Stimulated activated CD4-positive, alpha-beta T cell treated with anti-CD3 and anti-CD28 coated beads, Interleukin-15, amount 100 ng/mL, for 1 hour (primary cell): ENCODE measurements around the gene PMS2.
"Not testable (repeated sequence)": the region's sequence is repeated elsewhere in the genome, so short reads cannot be mapped to it uniquely, and the experiment has no call there.

Source experiments
- DNase-seq, 2 donors: peaks; one replicate each; pipeline ENCODE4 v3.0.0-alpha.2; 2020; ENCODE audit warnings: low read depth in 1 of 2, low spot score in 1 of 2

The PMS2 gene, protein sequence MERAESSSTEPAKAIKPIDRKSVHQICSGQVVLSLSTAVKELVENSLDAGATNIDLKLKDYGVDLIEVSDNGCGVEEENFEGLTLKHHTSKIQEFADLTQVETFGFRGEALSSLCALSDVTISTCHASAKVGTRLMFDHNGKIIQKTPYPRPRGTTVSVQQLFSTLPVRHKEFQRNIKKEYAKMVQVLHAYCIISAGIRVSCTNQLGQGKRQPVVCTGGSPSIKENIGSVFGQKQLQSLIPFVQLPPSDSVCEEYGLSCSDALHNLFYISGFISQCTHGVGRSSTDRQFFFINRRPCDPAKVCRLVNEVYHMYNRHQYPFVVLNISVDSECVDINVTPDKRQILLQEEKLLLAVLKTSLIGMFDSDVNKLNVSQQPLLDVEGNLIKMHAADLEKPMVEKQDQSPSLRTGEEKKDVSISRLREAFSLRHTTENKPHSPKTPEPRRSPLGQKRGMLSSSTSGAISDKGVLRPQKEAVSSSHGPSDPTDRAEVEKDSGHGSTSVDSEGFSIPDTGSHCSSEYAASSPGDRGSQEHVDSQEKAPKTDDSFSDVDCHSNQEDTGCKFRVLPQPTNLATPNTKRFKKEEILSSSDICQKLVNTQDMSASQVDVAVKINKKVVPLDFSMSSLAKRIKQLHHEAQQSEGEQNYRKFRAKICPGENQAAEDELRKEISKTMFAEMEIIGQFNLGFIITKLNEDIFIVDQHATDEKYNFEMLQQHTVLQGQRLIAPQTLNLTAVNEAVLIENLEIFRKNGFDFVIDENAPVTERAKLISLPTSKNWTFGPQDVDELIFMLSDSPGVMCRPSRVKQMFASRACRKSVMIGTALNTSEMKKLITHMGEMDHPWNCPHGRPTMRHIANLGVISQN

DNA sequence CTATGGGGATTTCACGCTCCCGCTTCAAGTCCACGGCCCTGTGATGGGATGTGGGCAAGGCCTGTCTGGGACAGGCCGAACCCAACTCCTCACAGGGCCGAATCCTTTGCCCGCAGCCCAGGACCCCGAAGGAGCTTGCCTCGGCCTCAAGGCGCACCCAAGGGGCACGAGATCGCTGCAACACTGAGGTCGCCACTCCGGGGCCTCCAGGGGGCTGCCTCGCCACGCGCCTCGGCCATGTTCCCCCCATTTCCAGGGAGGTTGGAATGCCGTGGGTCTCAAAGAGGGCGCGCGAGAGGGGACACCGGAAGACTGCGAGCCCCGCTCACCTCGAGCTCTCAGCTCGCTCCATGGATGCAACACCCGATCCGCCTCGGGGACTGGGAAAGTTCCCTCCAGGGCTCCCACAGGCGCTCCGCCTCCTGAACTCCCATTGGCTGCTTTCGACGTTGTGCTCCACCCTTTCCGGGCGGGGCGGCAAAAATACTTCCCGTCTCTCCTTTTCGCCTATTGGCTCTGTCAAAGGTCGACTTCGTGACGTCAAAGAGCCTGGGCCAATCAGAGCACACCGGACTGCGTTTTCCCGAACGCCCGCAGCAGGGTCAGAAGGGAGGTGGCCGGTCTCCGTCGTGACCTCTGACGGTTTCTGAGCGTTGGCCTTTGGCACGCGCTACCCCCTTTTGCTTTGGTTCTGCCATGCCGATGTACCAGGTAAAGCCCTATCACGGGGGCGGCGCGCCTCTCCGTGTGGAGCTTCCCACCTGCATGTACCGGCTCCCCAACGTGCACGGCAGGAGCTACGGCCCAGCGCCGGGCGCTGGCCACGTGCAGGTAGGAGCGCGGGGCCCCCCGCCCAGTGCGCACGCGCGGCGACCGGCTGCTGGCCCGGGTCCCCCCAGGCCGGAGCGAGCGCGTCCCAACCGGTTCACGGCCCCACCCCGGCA, at the start of gene PMS2, which contains the start of gene AIMP2:
PMS2 (minus strand) TSS at position 382 of the 944 bp plus-strand sequence; CDS start at position 352, 30 bp downstream.
AIMP2 (plus strand) TSS at position 605 of the 944 bp plus-strand sequence; CDS start at position 697, 92 bp downstream.
- peak; percentile 85 to 93 for DNase-seq

DNA sequence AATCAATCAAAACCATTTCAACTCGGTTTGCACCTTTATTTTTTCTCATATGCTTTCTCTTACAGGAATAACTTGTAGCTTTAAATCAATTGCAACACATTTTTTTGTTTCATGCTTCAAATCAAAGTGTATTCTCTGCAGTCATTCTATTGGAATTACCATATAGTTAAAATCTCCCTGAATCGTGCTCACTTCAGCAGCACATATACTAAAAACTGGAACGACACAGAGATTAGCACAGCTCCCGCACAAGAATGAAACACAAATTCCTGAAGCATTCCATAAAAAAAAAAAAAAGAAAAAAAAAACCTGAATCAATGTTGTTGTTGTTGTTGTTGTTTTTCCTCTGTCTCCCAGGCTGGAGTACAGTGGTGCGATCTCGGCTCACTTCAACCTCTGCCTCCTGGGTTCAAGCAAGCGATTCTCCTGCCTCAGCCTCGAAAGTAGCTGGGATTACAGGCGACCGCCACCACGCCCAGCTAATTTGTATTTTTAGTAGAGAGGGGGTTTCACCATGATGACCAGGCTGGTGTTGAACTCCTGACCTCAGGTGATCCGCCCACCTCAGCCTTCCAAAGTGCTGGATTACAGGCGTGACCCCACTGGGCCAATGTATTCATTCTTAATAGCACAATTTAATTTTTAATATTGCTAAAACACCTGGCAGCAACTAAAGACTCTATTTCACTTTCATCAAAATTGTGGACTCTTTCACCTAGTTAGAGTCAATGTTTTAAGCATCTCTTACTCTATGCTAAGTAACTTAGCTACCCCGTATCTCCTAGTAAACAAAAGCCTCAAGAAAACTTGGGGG, 48.7 kb upstream of the PMS2 start:
- no peak for DNase-seq

DNA sequence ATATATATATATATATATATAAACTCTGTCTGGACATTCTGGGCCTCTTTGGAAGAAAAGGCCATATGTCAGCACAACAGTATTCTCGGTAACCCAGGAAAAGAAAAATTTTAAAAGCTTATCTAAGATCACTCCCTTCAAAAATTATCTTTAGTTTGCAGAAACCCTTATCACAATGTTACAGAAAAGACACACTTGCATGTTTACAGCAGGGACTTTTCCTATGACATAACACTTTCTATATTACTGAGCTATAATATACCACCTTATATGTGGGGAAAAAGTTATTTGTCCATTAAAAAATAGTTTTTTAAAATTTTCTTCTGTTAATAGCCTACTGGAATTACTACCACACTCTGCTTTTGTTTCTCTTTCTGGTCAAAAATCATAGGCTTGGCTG, 47.8 kb upstream of the PMS2 start:
- DNase-seq = no peak

DNA sequence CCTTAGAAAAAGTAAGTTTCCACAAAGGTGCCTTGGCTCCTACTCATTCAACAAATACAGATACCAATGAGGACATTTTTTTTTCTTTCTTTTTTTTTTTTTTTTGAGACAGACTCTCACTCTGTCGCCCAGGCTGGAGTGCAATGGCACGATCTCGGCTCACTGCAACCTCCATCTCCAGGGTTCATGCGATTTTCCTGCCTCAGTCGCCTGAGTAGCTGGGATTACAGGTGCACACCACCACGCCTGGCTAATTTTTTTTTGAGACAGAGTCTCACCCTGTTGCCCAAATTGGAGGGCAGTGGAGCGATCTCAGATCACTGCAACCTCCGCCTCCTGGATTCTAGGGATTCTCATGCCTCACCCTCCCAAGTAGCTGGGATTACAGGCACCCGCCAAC, 42.3 kb upstream of the PMS2 start:
- DNase-seq = not testable (repeated sequence)

DNA sequence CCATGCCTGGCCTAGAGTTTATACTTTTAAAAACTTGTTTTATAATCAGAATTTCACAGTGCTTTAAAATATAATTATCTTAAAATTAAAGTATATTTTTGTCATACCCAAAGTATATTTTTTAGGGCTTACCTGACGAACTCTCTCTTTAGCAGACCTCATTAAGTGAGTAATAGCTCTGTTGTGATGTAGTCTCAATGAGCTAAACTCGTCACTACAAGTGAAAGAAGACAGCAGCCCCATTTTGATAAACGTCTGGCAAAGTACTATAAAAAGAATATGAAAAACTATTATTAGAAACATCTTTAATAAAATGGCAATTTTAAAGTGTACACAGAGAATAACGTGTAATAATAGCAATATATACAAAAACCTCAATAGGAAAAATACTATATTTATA, 40.9 kb upstream of the PMS2 start:
- DNase-seq = no peak

DNA sequence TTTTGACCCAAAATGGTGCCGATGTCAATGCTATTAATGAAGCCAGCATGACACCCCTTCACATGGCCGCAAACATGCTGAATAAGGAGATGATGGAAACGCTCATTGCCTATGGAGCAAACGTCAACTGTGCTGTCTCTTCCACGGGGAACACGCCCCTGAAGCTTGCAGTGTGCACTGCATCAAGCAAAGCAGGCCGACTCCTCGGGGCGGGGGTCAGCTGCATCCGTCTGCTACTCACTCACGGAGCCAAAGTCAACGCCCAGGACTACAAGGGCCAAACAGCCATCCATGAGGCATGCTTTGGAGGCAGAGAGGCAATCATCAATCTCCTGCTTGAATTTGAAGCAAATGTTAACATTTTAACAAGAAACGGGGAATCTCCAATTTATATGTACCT, 26.8 kb upstream of the PMS2 start:
- DNase-seq = no peak

DNA sequence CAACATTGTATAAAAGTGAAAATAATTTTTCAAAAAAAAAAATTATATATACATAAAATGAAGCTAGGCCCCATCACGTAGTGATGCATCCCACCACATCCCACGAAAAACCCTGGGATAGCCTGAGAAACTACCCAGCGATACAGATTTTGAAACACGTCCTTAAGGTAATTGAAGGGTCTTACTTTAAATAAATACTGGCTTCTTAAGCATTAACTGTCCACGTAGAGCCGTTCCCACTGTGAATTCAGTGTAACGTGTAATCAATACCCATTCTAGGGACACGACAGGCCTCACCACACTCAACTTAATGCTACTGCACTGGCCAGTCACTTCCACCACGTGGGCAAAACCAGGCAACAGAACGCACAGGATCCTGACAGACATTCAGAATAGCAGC, 26.3 kb upstream of the PMS2 start:
- DNase-seq = no peak

DNA sequence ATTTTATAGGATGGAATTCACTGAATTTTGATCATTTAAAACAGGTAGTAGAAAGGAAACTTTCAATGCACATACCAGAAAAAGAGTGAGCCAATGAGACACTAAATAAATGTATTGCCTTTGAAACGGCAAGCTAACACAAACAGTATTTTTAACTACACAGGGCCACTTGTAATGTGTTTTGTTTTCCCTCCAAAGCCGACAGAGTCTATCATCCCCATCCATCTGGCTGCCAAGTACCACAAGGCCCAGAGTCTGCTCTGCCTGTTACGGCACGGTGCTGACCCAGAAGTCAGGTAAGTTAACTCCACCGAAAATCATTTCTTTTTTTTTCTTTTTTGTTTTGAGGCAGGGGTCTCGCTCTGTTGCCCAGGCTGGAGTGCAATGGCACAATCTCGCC, 23.8 kb upstream of the PMS2 start:
- DNase-seq = no peak

DNA sequence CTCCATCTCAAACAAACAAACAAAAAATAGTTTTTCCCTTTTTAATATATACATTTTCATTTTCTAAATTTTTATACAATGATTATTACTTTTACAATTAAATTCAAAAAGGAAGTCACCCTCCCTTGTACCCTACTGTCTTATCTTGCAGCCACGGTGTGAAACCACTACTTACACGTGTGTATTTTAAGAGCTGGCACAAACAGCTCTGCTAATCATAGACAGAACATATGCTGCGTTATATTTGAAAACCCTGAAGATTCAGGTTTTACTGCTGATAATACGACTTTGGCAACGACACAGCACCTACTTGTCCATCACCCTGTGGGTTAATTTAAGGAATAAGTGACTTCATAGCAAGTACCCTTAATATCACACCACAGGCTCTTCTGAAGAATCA, 23.3 kb upstream of the PMS2 start:
- no peak for DNase-seq

DNA sequence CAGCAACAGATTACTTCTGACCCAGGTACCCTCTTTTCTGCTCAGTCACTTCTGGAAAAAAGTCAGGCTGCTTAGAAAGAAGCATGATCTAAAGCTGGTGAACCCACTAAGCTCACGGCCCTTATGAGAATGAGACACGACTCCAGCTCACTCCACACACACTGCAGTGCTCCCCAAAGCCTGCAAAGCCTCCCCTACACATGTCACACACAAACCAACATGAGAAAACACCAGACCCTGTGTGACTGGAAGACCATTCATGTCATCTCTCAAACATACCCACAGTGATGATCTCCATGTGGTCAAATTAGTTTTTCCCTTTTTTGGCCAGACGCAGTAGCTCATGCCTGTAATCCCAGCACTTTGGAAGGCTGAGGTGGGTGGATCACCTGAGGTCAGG, 22.7 kb upstream of the PMS2 start:
- no peak for DNase-seq

DNA sequence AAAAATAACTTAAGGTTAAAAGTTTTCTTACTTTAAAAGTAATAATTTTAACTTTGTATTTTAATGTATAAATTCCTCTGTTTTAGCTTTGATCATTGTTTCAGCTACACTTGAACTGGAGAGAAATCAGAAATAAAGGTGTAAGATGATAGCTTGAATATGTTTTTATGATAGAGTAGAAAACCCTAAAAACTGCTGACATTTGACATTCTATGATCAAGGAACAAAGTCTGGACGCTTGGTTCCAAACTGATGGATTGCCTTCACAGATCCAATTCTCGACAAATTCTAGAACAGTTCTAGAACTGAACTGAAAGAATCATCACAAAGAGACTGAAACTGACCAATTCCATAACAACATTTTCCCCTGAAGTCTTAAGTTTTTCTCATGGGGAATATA, 22.1 kb upstream of the PMS2 start, which contains the start of gene ANKRD61:
ANKRD61 (plus strand) TSS at position 389 of the 400 bp plus-strand sequence; CDS start at position 389, 0 bp downstream.
- no peak for DNase-seq

DNA sequence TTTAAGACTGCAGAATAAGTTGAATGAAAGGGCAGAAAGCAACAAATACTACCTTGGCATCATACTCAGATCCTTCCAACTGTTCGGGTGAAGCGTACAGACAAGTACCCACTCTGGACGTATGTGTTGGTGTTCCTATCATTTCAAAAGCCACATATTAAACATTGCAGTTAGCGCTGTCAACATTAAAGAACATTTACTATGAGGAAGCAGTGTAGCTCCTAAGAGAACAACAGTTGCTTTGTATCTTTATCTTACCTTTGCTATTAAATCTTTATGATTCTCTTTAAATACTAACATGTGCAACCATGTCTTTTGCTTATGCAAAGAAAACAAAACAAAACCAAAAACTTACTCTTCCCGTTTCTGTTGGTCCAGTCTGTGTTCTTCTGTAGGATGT, 19.7 kb upstream of the PMS2 start:
- DNase-seq = no peak

DNA sequence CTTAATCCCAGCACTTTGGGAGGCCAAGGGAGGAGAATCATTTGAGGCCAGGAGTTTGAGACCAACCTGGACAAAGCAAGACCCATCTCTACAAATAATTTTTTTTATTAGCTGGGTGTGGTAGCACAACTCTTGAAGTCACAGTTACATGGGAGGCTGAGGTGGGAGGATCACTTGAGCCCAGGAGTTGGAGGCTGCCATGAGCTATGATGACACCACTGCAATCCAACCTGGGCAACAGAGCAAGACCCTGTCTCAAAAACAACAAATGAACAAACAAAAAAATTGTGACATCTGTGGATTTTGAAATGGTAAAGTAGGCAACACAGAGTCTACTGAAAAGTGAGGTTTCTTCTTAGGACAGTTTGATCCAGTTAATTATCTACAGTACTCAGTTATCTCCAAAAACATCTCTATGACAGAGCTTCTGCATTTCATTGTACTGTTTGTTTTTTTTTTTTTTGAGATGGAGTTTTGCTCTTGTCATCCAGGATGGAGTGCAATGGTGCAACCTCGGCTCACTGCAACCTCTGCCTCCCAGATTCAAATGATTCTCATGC, 19.0 kb upstream of the PMS2 start:
- no peak for DNase-seq

DNA sequence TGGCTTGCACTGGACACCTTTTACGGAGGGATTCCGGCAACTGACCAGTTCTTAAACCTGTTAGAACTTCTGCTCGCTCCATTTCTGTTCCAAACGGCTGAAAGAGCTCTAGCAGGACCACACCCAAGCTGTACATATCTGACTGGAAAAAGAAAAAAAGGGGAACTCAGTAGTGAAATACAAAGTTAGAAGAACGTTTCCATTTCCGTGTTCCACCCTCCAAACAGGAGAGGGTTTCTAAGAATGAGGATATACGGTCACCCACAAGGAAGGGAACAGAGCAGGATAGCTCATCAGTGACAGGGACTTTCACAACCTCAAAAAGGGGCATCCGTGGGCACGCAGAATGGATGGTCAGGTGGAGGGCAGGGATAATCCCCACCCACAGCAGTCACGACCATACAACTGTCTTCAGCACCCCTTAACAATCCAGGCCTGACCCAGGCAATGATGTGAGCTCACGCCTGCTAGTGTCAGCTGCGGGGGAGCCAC, 18.0 kb upstream of the PMS2 start:
- DNase-seq = no peak

DNA sequence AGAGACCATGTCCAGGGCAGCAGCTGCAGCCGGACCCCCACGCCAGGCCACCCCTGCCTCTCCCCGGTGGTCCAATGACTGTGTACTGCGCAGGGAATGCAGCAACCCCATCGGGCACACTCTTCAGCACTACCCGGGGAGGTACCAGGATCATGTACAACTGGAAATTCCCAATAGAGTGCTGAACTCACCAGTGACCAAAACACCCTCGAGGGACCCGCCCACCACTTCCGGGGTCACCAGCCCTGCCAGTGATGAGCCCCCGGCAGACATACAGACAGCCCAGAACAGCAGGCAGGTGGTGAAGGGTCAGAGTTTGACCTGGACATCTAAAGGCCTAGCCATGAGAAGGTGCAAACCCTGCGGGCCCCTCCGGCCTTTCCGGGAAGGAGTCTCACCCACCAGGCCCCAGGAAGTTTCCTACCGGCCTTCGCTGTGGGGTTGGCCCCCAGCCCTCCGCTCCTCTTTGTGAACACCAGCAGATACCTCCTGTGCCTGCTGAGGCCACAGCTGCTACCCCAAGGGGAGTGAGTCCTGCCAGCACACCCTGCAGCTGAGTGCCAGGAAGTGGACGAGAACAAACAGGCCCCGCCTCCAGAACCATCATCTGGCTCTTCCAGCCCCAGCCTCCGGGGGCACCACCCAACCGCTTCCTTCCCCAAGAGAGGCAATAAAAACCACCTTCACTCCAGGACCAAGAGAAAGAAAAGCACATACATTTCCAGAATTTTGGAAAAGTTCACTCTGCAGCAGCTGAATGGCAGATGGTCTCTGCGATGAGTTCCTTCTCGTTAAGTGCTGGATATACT, 17.4 kb upstream of the PMS2 start:
- peak; percentile 32 to 33 for DNase-seq

DNA sequence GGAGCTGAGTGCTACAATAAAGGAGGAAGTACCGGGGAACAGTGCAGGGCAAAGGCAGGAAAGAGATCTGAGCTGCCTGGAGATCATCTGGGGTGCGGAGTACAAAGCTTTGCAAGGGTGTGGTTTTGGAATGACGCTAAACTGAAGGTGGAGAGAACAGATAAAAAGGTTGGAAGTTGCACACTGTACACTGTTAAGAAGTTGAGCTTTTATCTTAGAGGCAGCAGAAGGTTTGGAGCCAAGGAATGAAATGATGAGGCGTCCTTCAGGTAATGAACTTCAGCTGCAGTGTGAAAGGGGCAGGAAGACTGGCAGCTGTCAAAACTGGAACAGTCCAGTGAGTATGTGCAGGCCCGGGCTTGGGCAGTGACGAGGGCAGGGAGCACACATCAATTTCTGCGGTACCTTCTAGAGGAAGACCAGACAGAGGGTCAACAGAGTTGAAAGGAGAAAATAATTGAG, 15.2 kb upstream of the PMS2 start:
- DNase-seq = no peak

DNA sequence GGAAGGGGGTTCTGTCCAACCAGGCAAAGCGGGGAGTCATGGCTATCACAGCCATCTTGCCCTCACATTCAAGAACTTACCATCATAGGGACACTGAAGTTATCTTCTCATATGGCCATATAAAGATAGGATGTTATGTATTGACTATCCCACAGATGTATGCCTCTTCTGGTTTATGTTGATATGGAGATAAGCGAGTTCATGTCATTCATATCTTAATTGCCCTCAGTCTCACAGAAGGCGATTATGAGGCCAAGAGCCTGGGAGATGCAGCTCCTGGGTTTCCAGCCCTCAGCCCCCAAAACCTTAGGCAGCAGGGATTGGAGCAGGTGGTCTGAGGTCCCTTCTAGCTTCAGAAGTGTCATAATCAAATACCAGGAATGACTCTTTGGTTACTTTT, 13.9 kb upstream of the PMS2 start:
- DNase-seq = no peak
